Measurements from ENCODE around the gene WDR17. TPM values are rescaled to one million over a fixed set of nuclear protein-coding genes. Genes with fewer than 3 reads are reported as not detected.

Gene WDR17
- polyA plus RNA-seq, 1 experiment, result 0.10 TPM

GRCh38 chr4:176042195-176042594 is 23.4 kb upstream of the WDR17 start:
- no peak for TF ChIP-seq CTCF (IDR thresholded peaks at IDR 0.05; ENCODE audit: insufficient read depth, low read depth, low read length)
- ChIA-PET POLR2A (no interaction called here), CTCF (interaction anchor here (0.6 kb wide), 1 partner anchor 135 kb away, joined by 3 read pairs; no protein-coding TSS in a partner anchor)
- H3K4me3 ChIP-seq (ENCODE audit: low read depth, low read length), result no peak overlapping the region
- no peaks in the 10 kb centered on the region for H3K27me3 ChIP-seq (ENCODE audit: control insufficient read depth, insufficient read depth, low read length)
- H3K36me3 ChIP-seq (ENCODE audit: control insufficient read depth, insufficient read depth, low read length), result no peaks in the 10 kb centered on the region
- no peak for DNase-seq (ENCODE audit: low read depth)

- ChIA-PET POLR2A (no interaction called here), CTCF (no interaction called here)
- Histone ChIP-seq H3K36me3 (ENCODE audit: control insufficient read depth, insufficient read depth, low read length) (no peaks in the 10 kb centered on the region), H3K27me3 (ENCODE audit: control insufficient read depth, insufficient read depth, low read length) (no peaks in the 10 kb centered on the region), H3K4me3 (ENCODE audit: low read depth, low read length) (no peak overlapping the region)
- TF ChIP-seq CTCF (IDR thresholded peaks at IDR 0.05; ENCODE audit: insufficient read depth, low read depth, low read length), result no peak
- DNase-seq (ENCODE audit: low read depth), result no peak
These were observed 21.6 kb upstream of the WDR17 start for GRCh38 chr4:176043838-176044588.

GRCh38 chr4:176044589-176044951 is 21.1 kb upstream of the WDR17 start:
- Histone ChIP-seq H3K4me3 (ENCODE audit: low read depth, low read length) (no peak overlapping the region), H3K27me3 (ENCODE audit: control insufficient read depth, insufficient read depth, low read length) (no peaks in the 10 kb centered on the region), H3K36me3 (ENCODE audit: control insufficient read depth, insufficient read depth, low read length) (no peaks in the 10 kb centered on the region)
- no peak for DNase-seq (ENCODE audit: low read depth)
- ChIA-PET POLR2A (no interaction called here), CTCF (no interaction called here)
- no peak for TF ChIP-seq CTCF (IDR thresholded peaks at IDR 0.05; ENCODE audit: insufficient read depth, low read depth, low read length)

- CTCF ChIA-PET, result interaction anchor here (1.5 kb wide), 1 partner anchor 14 kb away, joined by 5 read pairs; no protein-coding TSS in a partner anchor
These were observed 17.0 kb upstream of the WDR17 start for GRCh38 chr4:176048631-176049030.

GRCh38 chr4:176052744-176053143 is 12.9 kb upstream of the WDR17 start:
- no peak for DNase-seq (ENCODE audit: low read depth)
- no peaks in the 10 kb centered on the region for H3K36me3 ChIP-seq (ENCODE audit: control insufficient read depth, insufficient read depth, low read length)
- TF ChIP-seq CTCF (IDR thresholded peaks at IDR 0.05; ENCODE audit: insufficient read depth, low read depth, low read length), result no peak
- H3K4me3 ChIP-seq (ENCODE audit: low read depth, low read length), result no peak overlapping the region
- POLR2A ChIA-PET, result no interaction called here
- CTCF ChIA-PET, result interaction anchor here (1.2 kb wide), 1 partner anchor 18 kb away, joined by 3 read pairs; no protein-coding TSS in a partner anchor
- H3K27me3 ChIP-seq (ENCODE audit: control insufficient read depth, insufficient read depth, low read length), result no peaks in the 10 kb centered on the region

More at GRCh38 chr4:176048631-176049030, 17.0 kb upstream of the WDR17 start:
- POLR2A ChIA-PET, result no interaction called here
- Histone ChIP-seq H3K36me3 (ENCODE audit: control insufficient read depth, insufficient read depth, low read length) (no peaks in the 10 kb centered on the region), H3K4me3 (ENCODE audit: low read depth, low read length) (no peak overlapping the region), H3K27me3 (ENCODE audit: control insufficient read depth, insufficient read depth, low read length) (no peaks in the 10 kb centered on the region)
- DNase-seq (ENCODE audit: low read depth), result no peak
- no peak for TF ChIP-seq CTCF (IDR thresholded peaks at IDR 0.05; ENCODE audit: insufficient read depth, low read depth, low read length)

Measured in BJ (cell line).